K562 (cell line): Measurements from ENCODE around the gene PLXNA2.

ENCODE experiments used
- CHD2 ChIP-seq: IDR thresholded peaks from 2 replicates; pipeline ENCODE4 v1.6.1; 2011; ENCODE audit warnings: low read depth, low read length
- EGR1 ChIP-seq: fragments of 450-650 bp; conservative IDR thresholded peaks from 2 replicates; pipeline ENCODE4 v1.6.1; 2017; ENCODE audit warnings: mild to moderate bottlenecking
- ESRRA ChIP-seq: fragments of 450-650 bp; IDR thresholded peaks from 2 replicates; pipeline ENCODE4 v1.6.1; 2014; ENCODE audit warnings: low read depth, mild to moderate bottlenecking, moderate library complexity, borderline replicate concordance
- GTF2F1 ChIP-seq: IDR thresholded peaks from 2 replicates; pipeline ENCODE4 v1.6.1; 2011; ENCODE audit warnings: low read depth, low read length, improper control_type of control experiment
- POLR2A ChIP-seq: fragments of 450-650 bp; conservative IDR thresholded peaks from 2 replicates; pipeline ENCODE4 v1.6.1; 2016
- TF ChIP-seq, protein P1 (sequence below): fragments of 200-800 bp; sonication (Bioruptor generic); IDR thresholded peaks from 2 replicates; pipeline ENCODE4 v1.6.1; 2016; ENCODE audit warnings: missing genetic modification characterization, missing compliant biosample characterization
- TF ChIP-seq, protein P2 (sequence below): fragments of 450-650 bp; IDR thresholded peaks from one replicate; pipeline ENCODE4 v1.6.1; 2018; ENCODE audit warnings: mild to moderate bottlenecking, moderate library complexity; ENCODE audit not compliant: partially characterized antibody

DNA sequence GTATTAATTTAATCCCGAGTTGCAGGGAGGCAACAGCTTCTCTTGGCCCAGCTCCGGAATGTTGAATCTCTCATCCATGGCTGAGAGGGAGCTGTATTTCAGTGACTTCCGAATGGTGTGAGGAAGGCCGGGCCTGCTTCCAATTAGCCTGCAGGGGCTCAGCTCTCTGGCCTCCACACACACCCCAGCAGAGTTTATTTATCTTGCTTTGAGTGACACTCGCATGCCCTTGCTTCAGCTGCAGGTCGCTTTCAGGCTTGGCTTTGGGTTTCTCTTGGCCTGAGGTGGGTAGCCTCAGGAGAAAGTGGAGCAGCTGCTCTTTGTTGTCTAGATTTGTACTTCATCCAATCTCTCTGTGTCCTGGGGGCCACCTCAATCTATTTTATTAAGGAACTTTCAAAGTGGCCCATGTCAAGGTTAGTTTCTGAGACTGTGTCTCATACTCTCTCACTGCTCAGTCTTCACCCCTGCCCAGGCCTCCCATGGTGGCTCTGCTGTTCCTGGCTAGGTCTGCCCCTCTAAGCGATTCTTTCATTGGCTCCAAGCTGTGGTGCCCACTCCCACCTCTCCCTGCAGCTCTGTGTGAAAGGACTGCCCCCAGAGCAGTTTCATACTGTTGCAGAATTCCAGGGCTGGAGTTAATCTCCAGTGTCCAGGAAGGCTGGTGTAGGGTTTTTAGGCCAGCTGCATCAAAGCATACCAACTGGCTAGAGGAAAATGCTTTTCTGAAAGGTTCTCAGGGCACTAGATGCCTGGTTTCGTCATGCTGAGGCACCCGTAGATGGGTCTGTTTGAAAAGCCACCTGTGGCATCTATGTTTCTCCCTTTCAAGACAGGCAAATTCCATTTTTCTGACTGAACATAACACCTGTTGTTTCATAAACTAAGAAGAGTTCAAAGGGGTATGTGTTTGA lies 153.5 kb downstream of the PLXNA2 start:
- TF ChIP-seq CHD2 (no peak), POLR2A (no peak), ESRRA (no peak), GTF2F1 (no peak), EGR1 (no peak)
- TF ChIP-seq, protein P1, sequence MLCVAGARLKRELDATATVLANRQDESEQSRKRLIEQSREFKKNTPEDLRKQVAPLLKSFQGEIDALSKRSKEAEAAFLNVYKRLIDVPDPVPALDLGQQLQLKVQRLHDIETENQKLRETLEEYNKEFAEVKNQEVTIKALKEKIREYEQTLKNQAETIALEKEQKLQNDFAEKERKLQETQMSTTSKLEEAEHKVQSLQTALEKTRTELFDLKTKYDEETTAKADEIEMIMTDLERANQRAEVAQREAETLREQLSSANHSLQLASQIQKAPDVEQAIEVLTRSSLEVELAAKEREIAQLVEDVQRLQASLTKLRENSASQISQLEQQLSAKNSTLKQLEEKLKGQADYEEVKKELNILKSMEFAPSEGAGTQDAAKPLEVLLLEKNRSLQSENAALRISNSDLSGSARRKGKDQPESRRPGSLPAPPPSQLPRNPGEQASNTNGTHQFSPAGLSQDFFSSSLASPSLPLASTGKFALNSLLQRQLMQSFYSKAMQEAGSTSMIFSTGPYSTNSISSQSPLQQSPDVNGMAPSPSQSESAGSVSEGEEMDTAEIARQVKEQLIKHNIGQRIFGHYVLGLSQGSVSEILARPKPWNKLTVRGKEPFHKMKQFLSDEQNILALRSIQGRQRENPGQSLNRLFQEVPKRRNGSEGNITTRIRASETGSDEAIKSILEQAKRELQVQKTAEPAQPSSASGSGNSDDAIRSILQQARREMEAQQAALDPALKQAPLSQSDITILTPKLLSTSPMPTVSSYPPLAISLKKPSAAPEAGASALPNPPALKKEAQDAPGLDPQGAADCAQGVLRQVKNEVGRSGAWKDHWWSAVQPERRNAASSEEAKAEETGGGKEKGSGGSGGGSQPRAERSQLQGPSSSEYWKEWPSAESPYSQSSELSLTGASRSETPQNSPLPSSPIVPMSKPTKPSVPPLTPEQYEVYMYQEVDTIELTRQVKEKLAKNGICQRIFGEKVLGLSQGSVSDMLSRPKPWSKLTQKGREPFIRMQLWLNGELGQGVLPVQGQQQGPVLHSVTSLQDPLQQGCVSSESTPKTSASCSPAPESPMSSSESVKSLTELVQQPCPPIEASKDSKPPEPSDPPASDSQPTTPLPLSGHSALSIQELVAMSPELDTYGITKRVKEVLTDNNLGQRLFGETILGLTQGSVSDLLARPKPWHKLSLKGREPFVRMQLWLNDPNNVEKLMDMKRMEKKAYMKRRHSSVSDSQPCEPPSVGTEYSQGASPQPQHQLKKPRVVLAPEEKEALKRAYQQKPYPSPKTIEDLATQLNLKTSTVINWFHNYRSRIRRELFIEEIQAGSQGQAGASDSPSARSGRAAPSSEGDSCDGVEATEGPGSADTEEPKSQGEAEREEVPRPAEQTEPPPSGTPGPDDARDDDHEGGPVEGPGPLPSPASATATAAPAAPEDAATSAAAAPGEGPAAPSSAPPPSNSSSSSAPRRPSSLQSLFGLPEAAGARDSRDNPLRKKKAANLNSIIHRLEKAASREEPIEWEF = no peak
- TF ChIP-seq, protein P2, sequence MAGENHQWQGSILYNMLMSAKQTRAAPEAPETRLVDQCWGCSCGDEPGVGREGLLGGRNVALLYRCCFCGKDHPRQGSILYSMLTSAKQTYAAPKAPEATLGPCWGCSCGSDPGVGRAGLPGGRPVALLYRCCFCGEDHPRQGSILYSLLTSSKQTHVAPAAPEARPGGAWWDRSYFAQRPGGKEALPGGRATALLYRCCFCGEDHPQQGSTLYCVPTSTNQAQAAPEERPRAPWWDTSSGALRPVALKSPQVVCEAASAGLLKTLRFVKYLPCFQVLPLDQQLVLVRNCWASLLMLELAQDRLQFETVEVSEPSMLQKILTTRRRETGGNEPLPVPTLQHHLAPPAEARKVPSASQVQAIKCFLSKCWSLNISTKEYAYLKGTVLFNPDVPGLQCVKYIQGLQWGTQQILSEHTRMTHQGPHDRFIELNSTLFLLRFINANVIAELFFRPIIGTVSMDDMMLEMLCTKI = no peak
